Measurements from ENCODE around the gene HOGA1. TPM values are rescaled to one million over a fixed set of nuclear protein-coding genes. Genes with fewer than 3 reads are reported as not detected.

HOGA1 gene
- total and polyA plus RNA-seq, 2 of the 13 experiments (the other 11 are each of a cell fraction or from before 2014, with no cell fraction given) = 7.6 to 19.5 TPM

GRCh38 chr10:97564776-97565175, 19.4 kb upstream of the HOGA1 start (continued):
- TF ChIP-seq ZNF234 (CRISPR knock-in tag; conservative IDR thresholded peaks at IDR 0.05) (no peak), ZFP37 (CRISPR knock-in tag; IDR thresholded peaks at IDR 0.05; ENCODE audit: borderline replicate concordance) (no peak), ZNF746 (CRISPR knock-in tag; IDR thresholded peaks at IDR 0.05) (no peak), SOX6 (IDR thresholded peaks at IDR 0.05) (no peak), SOX6 (CRISPR knock-in tag; IDR thresholded peaks at IDR 0.05) (no peak)

GRCh38 chr10:97566336-97566996, 17.7 kb upstream of the HOGA1 start:
- Histone ChIP-seq H3K36me3 (replicated peaks in 1 of 2; ENCODE audit: control insufficient read depth in 1 of 2, insufficient read depth in 2 of 2, low read length in 2 of 2) (peaks cover 3 to 8% of the 10 kb centered on the region in 2 experiments; a peak in 3 of 5 replicates), H3K4me3 (replicated peaks in 1 of 3; ENCODE audit: insufficient read depth in 1 of 3, low read depth in 2 of 3, low read length in 3 of 3) (no peak overlapping the region), H3K9ac (ENCODE audit: insufficient read depth, low read depth, low read length) (no peak overlapping the region), H2AFZ (ENCODE audit: low read length) (no peak overlapping the region), H3K4me2 (ENCODE audit: low read depth, low read length) (no peak overlapping the region), H4K20me1 (ENCODE audit: insufficient read depth, low read length) (no peaks in the 10 kb centered on the region), H3K27me3 (ENCODE audit: control insufficient read depth in 1 of 2, insufficient read depth in 2 of 2, low read length in 2 of 2) (no peaks in the 10 kb centered on the region), H3K79me2 (ENCODE audit: insufficient read depth, low read length) (no peaks in the 10 kb centered on the region), H3K4me1 (ENCODE audit: insufficient read depth, low read length) (no peaks in the 10 kb centered on the region), H3K27ac (ENCODE audit: extremely low read length, insufficient read depth, low read length) (no peak overlapping the region), H3K9me3 (ENCODE audit: low read length) (no peaks in the 10 kb centered on the region)
- ATAC-seq (no peak), FAIRE-seq (no peak), DNase-seq (ENCODE audit: low spot score) (no peak)
- no TSS peak for BruUV-seq (replicated peaks)
- intact Hi-C loops (cut with micrococcal nuclease; ENCODE audit: unreplicated experiment) (no loop called here), in situ Hi-C loops (cut with HindIII; ENCODE audit: extremely low pct_ligation_motif_present, low pct_unique_long_range_greater_than_20kb) (no loop called here)
- 100% methylated on average over 2 of the region's 2 CpGs for WGBS (ENCODE audit: low lambda C conversion rate)
- POLR2A ChIA-PET = no interaction called here
- CTCF ChIA-PET (ENCODE audit: low intra/inter-chr PET ratio, low total read pairs) = no interaction called here
- TF ChIP-seq ZNF687 (CRISPR knock-in tag; IDR thresholded peaks at IDR 0.05) (no peak), ZFP91 (CRISPR knock-in tag; IDR thresholded peaks at IDR 0.05; ENCODE audit: borderline replicate concordance) (no peak), ATM (IDR thresholded peaks at IDR 0.05; ENCODE audit: borderline replicate concordance) (no peak), SMARCE1 (IDR thresholded peaks at IDR 0.05; ENCODE audit: borderline replicate concordance) (no peak), ZNF329 (CRISPR knock-in tag; IDR thresholded peaks at IDR 0.05; ENCODE audit: low read depth) (no peak)
- TF ChIP-seq, protein P1, sequence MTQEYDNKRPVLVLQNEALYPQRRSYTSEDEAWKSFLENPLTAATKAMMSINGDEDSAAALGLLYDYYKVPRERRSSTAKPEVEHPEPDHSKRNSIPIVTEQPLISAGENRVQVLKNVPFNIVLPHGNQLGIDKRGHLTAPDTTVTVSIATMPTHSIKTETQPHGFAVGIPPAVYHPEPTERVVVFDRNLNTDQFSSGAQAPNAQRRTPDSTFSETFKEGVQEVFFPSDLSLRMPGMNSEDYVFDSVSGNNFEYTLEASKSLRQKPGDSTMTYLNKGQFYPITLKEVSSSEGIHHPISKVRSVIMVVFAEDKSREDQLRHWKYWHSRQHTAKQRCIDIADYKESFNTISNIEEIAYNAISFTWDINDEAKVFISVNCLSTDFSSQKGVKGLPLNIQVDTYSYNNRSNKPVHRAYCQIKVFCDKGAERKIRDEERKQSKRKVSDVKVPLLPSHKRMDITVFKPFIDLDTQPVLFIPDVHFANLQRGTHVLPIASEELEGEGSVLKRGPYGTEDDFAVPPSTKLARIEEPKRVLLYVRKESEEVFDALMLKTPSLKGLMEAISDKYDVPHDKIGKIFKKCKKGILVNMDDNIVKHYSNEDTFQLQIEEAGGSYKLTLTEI (CRISPR knock-in tag; conservative IDR thresholded peaks at IDR 0.05) = no peak

All from HepG2 (cell line).